HL-60 (cell line): ENCODE measurements around the gene SLC28A1.

Experiments
- POLR2AphosphoS5 ChIP-seq: IDR thresholded peaks from 2 replicates; pipeline ENCODE4 v1.6.1; 2012; ENCODE audit warnings: low read depth
- TF ChIP-seq, protein P1 (sequence below): IDR thresholded peaks from 2 replicates; pipeline ENCODE4 v1.6.1; 2012; ENCODE audit warnings: low read depth; ENCODE audit not compliant: insufficient replicate concordance
- TF ChIP-seq, protein P2 (sequence below): IDR thresholded peaks from one replicate; pipeline ENCODE4 v1.5.1; 2011; ENCODE audit warnings: low read length, control low read depth, inconsistent platforms; ENCODE audit not compliant: insufficient read depth

DNA sequence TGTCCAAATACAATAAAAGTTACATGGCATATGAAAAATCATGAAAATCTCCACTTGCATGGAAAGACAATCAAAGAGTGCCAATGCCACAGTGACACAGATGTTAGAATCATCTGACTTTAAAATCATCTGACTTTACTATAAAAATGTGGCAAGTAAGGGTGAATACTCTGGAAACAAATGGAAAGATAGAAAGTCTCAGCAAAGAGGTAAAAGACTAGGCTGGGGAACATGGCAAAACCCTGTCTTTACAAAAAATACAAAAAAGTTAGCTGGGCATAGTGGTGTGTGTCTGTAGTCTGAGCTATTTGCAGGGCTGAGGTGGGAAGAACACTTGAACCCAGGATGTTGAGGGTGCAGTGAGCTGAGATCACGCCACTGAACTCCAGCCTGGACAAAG, 38.2 kb upstream of the SLC28A1 start:
- TF ChIP-seq, protein P1, sequence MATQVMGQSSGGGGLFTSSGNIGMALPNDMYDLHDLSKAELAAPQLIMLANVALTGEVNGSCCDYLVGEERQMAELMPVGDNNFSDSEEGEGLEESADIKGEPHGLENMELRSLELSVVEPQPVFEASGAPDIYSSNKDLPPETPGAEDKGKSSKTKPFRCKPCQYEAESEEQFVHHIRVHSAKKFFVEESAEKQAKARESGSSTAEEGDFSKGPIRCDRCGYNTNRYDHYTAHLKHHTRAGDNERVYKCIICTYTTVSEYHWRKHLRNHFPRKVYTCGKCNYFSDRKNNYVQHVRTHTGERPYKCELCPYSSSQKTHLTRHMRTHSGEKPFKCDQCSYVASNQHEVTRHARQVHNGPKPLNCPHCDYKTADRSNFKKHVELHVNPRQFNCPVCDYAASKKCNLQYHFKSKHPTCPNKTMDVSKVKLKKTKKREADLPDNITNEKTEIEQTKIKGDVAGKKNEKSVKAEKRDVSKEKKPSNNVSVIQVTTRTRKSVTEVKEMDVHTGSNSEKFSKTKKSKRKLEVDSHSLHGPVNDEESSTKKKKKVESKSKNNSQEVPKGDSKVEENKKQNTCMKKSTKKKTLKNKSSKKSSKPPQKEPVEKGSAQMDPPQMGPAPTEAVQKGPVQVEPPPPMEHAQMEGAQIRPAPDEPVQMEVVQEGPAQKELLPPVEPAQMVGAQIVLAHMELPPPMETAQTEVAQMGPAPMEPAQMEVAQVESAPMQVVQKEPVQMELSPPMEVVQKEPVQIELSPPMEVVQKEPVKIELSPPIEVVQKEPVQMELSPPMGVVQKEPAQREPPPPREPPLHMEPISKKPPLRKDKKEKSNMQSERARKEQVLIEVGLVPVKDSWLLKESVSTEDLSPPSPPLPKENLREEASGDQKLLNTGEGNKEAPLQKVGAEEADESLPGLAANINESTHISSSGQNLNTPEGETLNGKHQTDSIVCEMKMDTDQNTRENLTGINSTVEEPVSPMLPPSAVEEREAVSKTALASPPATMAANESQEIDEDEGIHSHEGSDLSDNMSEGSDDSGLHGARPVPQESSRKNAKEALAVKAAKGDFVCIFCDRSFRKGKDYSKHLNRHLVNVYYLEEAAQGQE, result no peak
- TF ChIP-seq POLR2AphosphoS5, result no peak
- TF ChIP-seq, protein P2, sequence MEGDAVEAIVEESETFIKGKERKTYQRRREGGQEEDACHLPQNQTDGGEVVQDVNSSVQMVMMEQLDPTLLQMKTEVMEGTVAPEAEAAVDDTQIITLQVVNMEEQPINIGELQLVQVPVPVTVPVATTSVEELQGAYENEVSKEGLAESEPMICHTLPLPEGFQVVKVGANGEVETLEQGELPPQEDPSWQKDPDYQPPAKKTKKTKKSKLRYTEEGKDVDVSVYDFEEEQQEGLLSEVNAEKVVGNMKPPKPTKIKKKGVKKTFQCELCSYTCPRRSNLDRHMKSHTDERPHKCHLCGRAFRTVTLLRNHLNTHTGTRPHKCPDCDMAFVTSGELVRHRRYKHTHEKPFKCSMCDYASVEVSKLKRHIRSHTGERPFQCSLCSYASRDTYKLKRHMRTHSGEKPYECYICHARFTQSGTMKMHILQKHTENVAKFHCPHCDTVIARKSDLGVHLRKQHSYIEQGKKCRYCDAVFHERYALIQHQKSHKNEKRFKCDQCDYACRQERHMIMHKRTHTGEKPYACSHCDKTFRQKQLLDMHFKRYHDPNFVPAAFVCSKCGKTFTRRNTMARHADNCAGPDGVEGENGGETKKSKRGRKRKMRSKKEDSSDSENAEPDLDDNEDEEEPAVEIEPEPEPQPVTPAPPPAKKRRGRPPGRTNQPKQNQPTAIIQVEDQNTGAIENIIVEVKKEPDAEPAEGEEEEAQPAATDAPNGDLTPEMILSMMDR, result no peak
